ENCODE data around the gene ZDHHC14.

Gene ZDHHC14

GRCh38 chr6:157494132-157494710, 113.2 kb downstream of the ZDHHC14 start:
- no peak for DNase-seq

- DNase-seq, result no peak
Observed at GRCh38 chr6:157496534-157497095, 115.6 kb downstream of the ZDHHC14 start.

- DNase-seq, result no peak
Observed at GRCh38 chr6:157497579-157497978, 116.6 kb downstream of the ZDHHC14 start.

- no peak for DNase-seq
Observed at GRCh38 chr6:157498817-157499216, 117.8 kb downstream of the ZDHHC14 start.

GRCh38 chr6:157500022-157500421, 119.0 kb downstream of the ZDHHC14 start:
- no peak for DNase-seq

GRCh38 chr6:157503018-157503747, 122.2 kb downstream of the ZDHHC14 start:
- DNase-seq, result peak; percentile 33

GRCh38 chr6:157505912-157506491, 125.0 kb downstream of the ZDHHC14 start:
- DNase-seq, result no peak

GRCh38 chr6:157510323-157511188, 129.6 kb downstream of the ZDHHC14 start:
- DNase-seq, result peak; percentile 68

- no peak for DNase-seq
Observed at GRCh38 chr6:157511682-157512381, 130.8 kb downstream of the ZDHHC14 start.

GRCh38 chr6:157512382-157512682, 131.3 kb downstream of the ZDHHC14 start:
- no peak for DNase-seq

GRCh38 chr6:157513004-157513603, 132.1 kb downstream of the ZDHHC14 start:
- DNase-seq, result no peak

GRCh38 chr6:157513619-157514485, 132.9 kb downstream of the ZDHHC14 start:
- DNase-seq, result no peak

- peak; percentile 86 for DNase-seq
Observed at GRCh38 chr6:157514659-157515496, 133.9 kb downstream of the ZDHHC14 start.

- DNase-seq, result no peak
Observed at GRCh38 chr6:157516319-157517026, 135.5 kb downstream of the ZDHHC14 start.

GRCh38 chr6:157517601-157518359, 136.8 kb downstream of the ZDHHC14 start:
- DNase-seq, result no peak

- DNase-seq, result no peak
Observed at GRCh38 chr6:157518397-157519250, 137.6 kb downstream of the ZDHHC14 start.

- no peak for DNase-seq
Observed at GRCh38 chr6:157519255-157520116, 138.5 kb downstream of the ZDHHC14 start.
